GM18519 (cell line): ENCODE data around the gene RGS17.
A peak's percentile ranks its signal among the peaks of the same experiment; 100 is the strongest.
"Not testable (repeated sequence)": the region's sequence is repeated elsewhere in the genome, so short reads cannot be mapped to it uniquely, and the experiment has no call there.

Experiments used
- ATAC-seq: cut with Tn5 transposase; IDR thresholded peaks from one replicate; pipeline ENCODE4 v1.9.1; 2021; ENCODE audit warnings: mild to moderate bottlenecking, moderate library complexity; ENCODE audit not compliant: unreplicated experiment, low FRiP score

RGS17 gene

GRCh38 chr6:153131037-153131981, at the start of gene RGS17:
Gene RGS17 (minus strand): TSS chr6:153131282. CDS start chr6:153044018, 87,264 bp downstream.
- ATAC-seq: peak; percentile 42

GRCh38 chr6:153172815-153173214, 41.7 kb upstream of the RGS17 start:
- ATAC-seq: no peak

GRCh38 chr6:153170511-153170910, 39.4 kb upstream of the RGS17 start:
- no peak for ATAC-seq

- no peak for ATAC-seq
Measured at GRCh38 chr6:153167907-153168306, 36.8 kb upstream of the RGS17 start.

- ATAC-seq: no peak
Measured at GRCh38 chr6:153167061-153167891, 36.2 kb upstream of the RGS17 start.

- ATAC-seq: no peak
Measured at GRCh38 chr6:153162646-153163045, 31.6 kb upstream of the RGS17 start.

GRCh38 chr6:153162172-153162571, 31.1 kb upstream of the RGS17 start:
- no peak for ATAC-seq

GRCh38 chr6:153160221-153160620, 29.1 kb upstream of the RGS17 start:
- no peak for ATAC-seq

- ATAC-seq: no peak
Measured at GRCh38 chr6:153150752-153151440, 19.8 kb upstream of the RGS17 start.

GRCh38 chr6:153150371-153150751, 19.3 kb upstream of the RGS17 start:
- no peak for ATAC-seq

- ATAC-seq: no peak
Measured at GRCh38 chr6:153149891-153150290, 18.8 kb upstream of the RGS17 start.

GRCh38 chr6:153146413-153146812, 15.3 kb upstream of the RGS17 start:
- no peak for ATAC-seq

GRCh38 chr6:153145591-153145990, 14.5 kb upstream of the RGS17 start:
- ATAC-seq: no peak

GRCh38 chr6:153143200-153143599, 12.1 kb upstream of the RGS17 start:
- no peak for ATAC-seq

- ATAC-seq: no peak
Measured at GRCh38 chr6:153140299-153140698, 9.2 kb upstream of the RGS17 start.

GRCh38 chr6:153138930-153139329, 7.8 kb upstream of the RGS17 start:
- ATAC-seq: no peak

GRCh38 chr6:153135681-153136080, 4.6 kb upstream of the RGS17 start:
- no peak for ATAC-seq

- not testable (repeated sequence) for ATAC-seq
Measured at GRCh38 chr6:153133667-153134066, 2.6 kb upstream of the RGS17 start.

- peak; percentile 3 for ATAC-seq
Measured at GRCh38 chr6:153130515-153131036, 506 bp downstream of the RGS17 start.

- ATAC-seq: no peak
Measured at GRCh38 chr6:153129873-153130514, 1.1 kb downstream of the RGS17 start.
